ENCODE results near the gene BMP8B.
"Not testable (repeated sequence)": the region's sequence is repeated elsewhere in the genome, so short reads cannot be mapped to it uniquely, and the experiment has no call there.

Gene BMP8B

DNA sequence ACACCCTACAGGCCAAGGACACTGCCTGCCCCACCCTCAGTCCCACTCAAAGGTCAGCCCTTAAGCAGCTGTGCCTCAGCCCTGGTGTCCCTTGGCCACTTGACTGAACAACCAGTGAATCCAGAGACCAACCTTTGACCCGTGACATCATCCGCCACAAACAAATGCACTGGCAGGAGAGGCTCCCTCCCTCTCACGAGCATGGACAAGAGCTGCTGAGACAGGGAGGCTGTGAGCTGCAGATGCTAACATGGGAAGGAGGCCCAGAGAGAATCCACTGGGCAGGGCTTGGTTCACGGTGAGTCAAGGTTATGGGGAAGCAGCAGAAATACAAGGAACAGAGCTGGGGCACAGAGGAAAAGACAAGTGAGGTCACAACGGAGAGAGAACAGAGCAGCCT lies 22.2 kb downstream of the BMP8B start:
- H3K27ac ChIP-seq = not testable (repeated sequence)

DNA sequence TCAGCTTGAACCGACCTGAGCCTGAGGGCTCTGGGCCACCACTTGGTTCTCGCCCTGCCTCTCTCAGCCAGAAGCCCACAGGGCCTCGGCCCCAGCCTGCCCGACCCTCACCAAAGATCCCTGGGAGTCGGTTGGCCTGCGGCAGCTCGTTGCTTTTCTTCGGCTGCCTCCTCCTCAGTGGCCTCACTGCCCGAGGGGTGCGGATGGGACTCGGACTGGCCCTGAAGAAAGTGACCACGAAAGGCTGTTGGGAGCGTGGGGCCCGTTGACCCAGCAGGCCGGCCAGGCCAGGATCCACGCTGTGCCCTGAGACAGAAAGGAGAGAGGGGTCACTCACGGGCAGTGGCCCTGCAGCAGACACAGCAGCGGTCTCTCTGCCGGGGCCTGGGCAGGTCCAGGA lies 24.2 kb downstream of the BMP8B start:
- H3K27ac ChIP-seq = not testable (repeated sequence)

DNA sequence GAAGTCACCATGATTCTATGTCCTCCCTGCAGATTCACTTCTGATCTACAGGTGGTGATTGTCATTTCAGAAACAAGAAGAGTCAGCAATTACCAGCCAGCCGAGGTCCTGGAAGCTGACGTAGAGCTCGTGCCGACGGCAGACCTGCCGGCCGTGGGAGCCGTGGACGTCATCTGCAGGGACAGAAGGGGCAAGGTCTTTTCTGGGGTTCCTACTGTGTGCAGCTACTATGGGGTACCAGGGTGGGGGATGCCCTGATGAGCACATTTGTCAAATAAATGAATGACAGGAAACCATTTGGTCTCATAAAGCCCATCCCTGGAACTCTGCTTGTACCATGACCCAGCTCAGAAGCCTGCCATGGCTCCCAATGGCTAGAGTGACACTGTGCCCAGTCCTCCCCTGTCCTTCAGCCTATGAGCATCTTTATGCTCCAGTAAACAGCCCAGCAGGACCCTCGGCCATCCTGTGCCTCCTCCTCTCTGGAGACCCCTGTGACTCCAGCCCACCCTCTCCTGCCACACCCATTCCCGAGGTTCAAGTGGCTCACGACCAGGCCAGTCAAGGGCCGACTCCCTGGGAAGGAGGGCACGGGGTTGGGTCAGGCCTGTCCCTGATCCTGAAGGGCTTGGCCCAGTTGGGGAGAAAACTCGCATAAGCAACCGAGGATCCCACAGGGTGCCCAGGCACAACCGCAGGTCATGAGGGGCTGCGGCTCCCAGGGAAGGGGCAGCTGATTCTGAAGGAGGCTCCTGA lies 24.9 kb downstream of the BMP8B start:
- H3K27ac ChIP-seq = not testable (repeated sequence)

DNA sequence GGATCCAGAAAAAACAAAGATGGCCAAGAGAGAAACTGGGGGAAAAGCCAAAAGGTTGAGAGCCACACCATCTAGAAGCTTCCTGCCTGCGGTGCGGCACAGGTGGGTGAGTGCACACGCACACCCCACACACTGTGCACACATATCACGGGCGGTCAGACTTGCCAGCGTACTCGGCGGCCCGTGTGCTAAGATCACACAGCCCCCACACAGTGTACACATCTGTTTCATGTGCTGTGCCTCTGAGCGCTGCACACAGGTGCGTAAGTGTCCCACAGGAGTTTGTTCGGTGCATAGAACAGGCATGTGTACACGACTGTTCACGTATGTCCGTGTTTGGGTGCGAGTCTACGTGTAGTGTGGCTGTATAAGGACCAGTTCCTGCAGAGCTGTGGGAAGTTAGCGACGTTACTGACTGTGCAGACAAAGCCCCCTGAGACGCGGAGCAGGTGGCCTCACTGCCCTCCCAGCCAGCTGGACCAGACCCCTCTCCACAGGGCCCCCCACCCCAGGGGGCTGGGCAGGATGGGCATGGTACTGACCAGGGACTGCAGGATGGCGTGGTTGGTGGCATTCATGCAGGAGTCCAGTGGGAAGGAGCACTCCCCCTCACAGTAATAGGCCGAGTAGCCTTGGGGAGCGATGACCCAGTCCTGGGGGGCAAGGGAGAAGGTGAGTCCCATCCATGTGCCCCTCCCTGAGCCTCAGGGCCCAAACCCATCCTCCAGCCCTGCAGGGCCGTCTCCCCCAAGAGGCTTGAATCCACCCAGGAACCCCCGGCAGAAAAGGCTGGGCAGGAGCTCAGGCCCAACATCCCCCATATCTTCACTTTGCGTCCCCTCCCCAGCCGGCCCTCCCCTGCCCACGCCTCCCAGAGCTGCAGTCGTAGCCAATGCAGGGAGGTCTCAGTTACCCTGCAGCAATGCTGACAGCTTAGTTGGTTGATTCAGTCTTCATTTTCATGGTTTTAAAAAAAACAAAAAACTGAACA lies 25.8 kb downstream of the BMP8B start:
- TF ChIP-seq CTCF (IDR thresholded peaks at IDR 0.05) = no peak
- no peak for TF ChIP-seq ZFX (IDR thresholded peaks at IDR 0.05; ENCODE audit: borderline replicate concordance)
- H3K27ac ChIP-seq = no peak overlapping the region

DNA sequence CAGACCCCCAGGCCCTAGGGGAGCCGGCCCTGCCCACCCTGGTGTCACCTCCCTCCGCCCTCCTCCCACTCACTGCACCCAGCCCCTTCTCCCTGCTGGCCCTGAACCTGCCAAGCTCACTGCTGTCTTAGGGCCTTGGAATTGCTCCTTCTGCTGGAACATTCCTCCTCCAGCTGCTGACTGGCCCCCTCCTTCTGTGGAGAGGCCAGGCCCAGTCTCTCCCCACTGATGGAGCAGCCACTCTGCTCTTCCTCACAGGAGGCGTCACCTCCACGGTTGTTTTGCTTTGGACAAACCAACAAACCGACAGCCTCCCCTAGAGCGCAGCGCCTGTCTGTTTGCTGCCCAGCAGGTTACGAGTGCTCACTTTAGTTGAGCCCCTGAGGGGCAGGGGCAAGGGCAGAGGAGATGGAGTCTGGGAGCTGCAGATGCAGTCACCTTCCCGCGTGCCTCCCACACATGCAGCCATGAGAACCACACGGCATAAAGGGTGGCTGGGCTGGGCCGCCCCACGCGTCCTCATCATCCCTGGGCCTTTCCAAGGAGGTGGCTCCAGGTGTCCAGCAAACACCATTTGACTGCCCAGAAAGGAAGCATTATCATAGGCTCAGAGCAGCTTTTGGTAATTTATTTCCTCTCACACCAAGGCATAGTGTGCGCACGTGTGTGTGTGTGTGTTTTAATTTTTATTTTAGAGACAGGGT lies 27.0 kb downstream of the BMP8B start:
- TF ChIP-seq CTCF (IDR thresholded peaks at IDR 0.05) = no peak
- TF ChIP-seq ZFX (IDR thresholded peaks at IDR 0.05; ENCODE audit: borderline replicate concordance) = no peak
- H3K27ac ChIP-seq = no peak overlapping the region

- TF ChIP-seq ZFX (IDR thresholded peaks at IDR 0.05; ENCODE audit: borderline replicate concordance) (no peak), CTCF (IDR thresholded peaks at IDR 0.05) (no peak)
- no peak overlapping the region for H3K27ac ChIP-seq
These were observed 27.6 kb downstream of the BMP8B start for GRCh38 chr1:39761016-39761415.

- no peak overlapping the region for H3K27ac ChIP-seq
These were observed 28.3 kb downstream of the BMP8B start for GRCh38 chr1:39760074-39761008.

More at GRCh38 chr1:39760074-39761008, 28.3 kb downstream of the BMP8B start:
- TF ChIP-seq ZFX (IDR thresholded peaks at IDR 0.05; ENCODE audit: borderline replicate concordance) = no peak
- TF ChIP-seq CTCF (IDR thresholded peaks at IDR 0.05) = no peak

All from 22Rv1 (cell line).